Measurements from ENCODE around the gene HMGN3. TPM values are rescaled to one million over a fixed set of nuclear protein-coding genes. Genes with fewer than 3 reads are reported as not detected.
A peak's percentile ranks its signal among the peaks of the same experiment; 100 is the strongest.

HMGN3 gene
- total and polyA plus RNA-seq, 12 donors, result 81.6 to 205 (median 137) TPM

GRCh38 chr6:79232696-79233462 lies 1.6 kb downstream of the HMGN3 start:
- ATAC-seq (no peak), DNase-seq (no peak)
- Histone ChIP-seq H3K9me3 (no peaks in the 10 kb centered on the region), H3K27me3 (no peaks in the 10 kb centered on the region), H3K4me1 (peaks cover 0 to 34% (median 22%) of the 10 kb centered on the region in 9 donors), H3K4me3 (peak overlapping the region; percentile 50 to 81 (median 72)), H3K27ac (peak overlapping the region; percentile 79 to 97 (median 94)), H3K36me3 (no peaks in the 10 kb centered on the region)
- TF ChIP-seq CTCF (IDR thresholded peaks at IDR 0.05), result no peak
- intact Hi-C loops (cut with DNase I), result loop anchor here in 7 of 10 donors (2.0 to 10.0 kb wide), 7 partner anchors 152 to 772 kb away; partner anchors contain the start of genes PHIP (in 4 of the 7), LCA5 (in 3 of the 7) and TTK (in 1 of the 7)
- 90 to 94% methylated on average over 6 of the region's 6 CpGs for WGBS, 2 donors

- ATAC-seq (no peak), DNase-seq (no peak)
- Histone ChIP-seq H3K9me3 (no peaks in the 10 kb centered on the region), H3K4me1 (peaks cover 0 to 37% (median 26%) of the 10 kb centered on the region in 9 donors), H3K27me3 (no peaks in the 10 kb centered on the region), H3K36me3 (no peaks in the 10 kb centered on the region), H3K27ac (peak overlapping the region in 1 of 10 donors; percentile 8), H3K4me3 (no peak overlapping the region)
- TF ChIP-seq CTCF (IDR thresholded peaks at IDR 0.05), result no peak
- intact Hi-C loops (cut with DNase I), result loop anchor here in 7 of 10 donors (2.0 to 10.0 kb wide), 7 partner anchors 151 to 773 kb away; partner anchors contain the start of genes PHIP (in 4 of the 7), LCA5 (in 3 of the 7) and TTK (in 1 of the 7)
Observed at GRCh38 chr6:79231666-79232065, 2.8 kb downstream of the HMGN3 start.

- no peak overlapping the region for H3K4me3 ChIP-seq
- no peak for DNase-seq
- TF ChIP-seq CTCF (IDR thresholded peaks at IDR 0.05), result no peak
- H3K4me1 ChIP-seq, result peaks cover 0 to 42% (median 28%) of the 10 kb centered on the region in 9 donors
- H3K36me3 ChIP-seq, result no peaks in the 10 kb centered on the region
- intact Hi-C loops (cut with DNase I), result loop anchor here in 7 of 10 donors (5.0 to 10.0 kb wide), 5 partner anchors 154 to 774 kb away; partner anchors contain the start of genes LCA5 (in 3 of the 7), PHIP (in 3 of the 7) and TTK (in 1 of the 7)
- ATAC-seq, result no peak
- H3K27ac ChIP-seq, result peak overlapping the region in 1 of 10 donors; percentile 1
- H3K9me3 ChIP-seq, result no peaks in the 10 kb centered on the region
- no peaks in the 10 kb centered on the region for H3K27me3 ChIP-seq
- WGBS, 2 donors, result 65 to 70% methylated on average over 4 of the region's 4 CpGs
Observed at GRCh38 chr6:79231101-79231500, 3.4 kb downstream of the HMGN3 start.

- Histone ChIP-seq H3K36me3 (no peaks in the 10 kb centered on the region), H3K9me3 (no peaks in the 10 kb centered on the region), H3K4me1 (peaks cover 0 to 52% (median 30%) of the 10 kb centered on the region in 9 donors), H3K27me3 (no peaks in the 10 kb centered on the region), H3K27ac (no peak overlapping the region), H3K4me3 (no peak overlapping the region)
- WGBS, 2 donors, result 93 to 97% methylated on average over 2 of the region's 2 CpGs
- ATAC-seq (no peak), DNase-seq (no peak)
- intact Hi-C loops (cut with DNase I), result loop anchor here in 7 of 10 donors (5.0 to 10.0 kb wide), 5 partner anchors 153 to 775 kb away; partner anchors contain the start of genes LCA5 (in 3 of the 7), PHIP (in 3 of the 7) and TTK (in 1 of the 7)
- no peak for TF ChIP-seq CTCF (IDR thresholded peaks at IDR 0.05)
Observed at GRCh38 chr6:79230149-79230548, 4.3 kb downstream of the HMGN3 start.
